GM19099 (cell line): ENCODE results near the gene CDK15.

Experiments used
- POLR2A ChIP-seq: IDR thresholded peaks from 3 replicates; pipeline ENCODE4 v1.6.1; 2011; ENCODE audit warnings: low read depth; ENCODE audit not compliant: insufficient read length; ENCODE audit errors: extremely low read depth

The CDK15 gene

DNA sequence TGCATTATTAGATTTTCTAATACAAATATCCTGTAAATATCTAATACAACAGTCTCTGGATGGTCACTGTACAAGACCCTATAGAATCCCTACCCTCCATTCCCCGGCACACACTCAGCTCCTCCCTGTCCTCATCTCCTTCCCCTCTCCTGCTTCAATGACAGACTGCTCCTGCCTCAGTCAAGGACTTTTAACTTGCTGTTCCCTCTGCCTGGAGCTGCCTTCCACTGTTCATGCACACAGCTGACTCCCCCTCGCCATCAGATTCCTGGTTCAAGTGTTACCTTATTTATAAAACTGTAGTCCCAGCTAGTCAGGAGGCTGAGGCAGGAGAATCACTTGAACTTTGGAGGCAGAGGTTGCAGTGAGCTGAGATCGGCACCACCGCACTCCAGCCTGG lies 3.3 kb downstream of the CDK15 start:
- no peak for TF ChIP-seq POLR2A

DNA sequence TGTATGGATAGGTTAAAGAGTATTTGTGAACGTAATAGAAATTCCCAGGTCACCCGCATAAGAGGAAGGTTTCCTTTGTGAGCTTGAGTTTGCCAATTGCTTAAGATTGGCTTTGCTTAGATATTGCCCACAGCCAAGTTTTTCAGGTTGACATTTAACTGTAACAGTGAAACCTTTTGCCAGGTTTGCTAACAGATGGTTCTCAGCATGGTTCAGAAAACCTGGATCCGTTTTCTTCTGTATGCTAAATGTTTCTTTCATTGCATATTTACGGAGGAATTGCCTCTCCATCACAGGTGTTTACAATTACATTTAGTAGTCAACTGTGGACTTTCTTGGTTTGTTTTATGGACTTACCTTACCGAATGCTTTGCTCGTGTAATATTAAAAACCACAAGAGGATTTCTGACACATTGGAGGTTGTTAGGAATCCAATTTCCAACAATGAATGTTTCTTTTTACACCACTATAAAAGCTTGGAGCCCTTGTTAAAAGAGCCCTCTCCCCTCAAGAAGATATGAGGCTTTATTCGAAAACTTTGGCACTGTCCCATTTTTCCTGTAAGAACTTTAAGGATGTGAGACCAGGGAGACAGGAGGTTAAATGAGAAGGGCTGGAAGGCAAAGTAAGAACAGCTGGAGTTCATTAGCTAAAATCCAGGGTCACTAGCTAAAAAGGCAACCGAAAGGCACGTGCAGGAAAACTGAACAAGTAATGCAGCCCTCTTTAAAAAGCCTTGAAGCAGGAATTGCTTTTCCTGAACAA lies 7.8 kb downstream of the CDK15 start:
- no peak for TF ChIP-seq POLR2A

DNA sequence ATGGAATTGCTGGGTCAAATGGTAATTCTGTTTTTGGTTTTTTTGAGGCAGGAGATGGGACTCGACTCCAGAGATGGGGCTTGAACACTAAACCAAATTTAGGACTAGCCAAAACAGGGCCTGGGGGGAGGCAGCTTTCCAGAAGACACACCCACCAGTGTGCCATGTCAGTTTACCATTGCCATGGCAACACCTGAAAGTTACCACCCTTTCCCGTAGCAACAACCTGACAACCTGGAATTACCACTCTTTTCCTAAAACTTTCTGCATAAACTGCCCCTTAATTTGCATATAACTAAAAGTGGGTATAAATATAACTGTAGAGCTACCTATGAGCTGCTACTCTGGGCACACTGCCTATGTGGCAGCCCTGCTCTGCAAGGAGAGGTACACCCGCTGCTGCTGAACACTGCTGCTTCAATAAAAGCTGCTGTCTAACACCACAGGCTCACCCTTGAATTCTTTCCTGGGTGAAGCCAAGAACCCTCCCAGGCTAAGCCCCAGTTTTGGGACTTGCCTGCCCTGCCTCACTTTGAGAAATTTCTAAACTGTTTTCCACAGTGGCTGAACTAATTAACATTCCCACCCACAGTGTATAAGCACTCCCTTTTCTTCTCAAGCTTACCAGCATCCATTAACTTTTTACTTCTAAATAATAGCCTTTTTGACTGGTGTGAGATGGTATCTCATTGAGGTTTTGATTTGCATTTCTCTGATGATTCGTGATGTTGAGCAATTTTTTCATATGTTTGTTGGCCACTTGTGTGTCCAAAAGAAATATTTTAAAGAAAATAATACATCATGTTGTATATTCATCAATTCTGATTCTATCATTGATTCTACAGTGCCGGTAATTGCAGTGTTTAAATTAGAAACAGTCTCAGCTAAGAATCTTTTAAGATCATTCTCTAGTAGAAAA lies 10.6 kb downstream of the CDK15 start:
- TF ChIP-seq POLR2A: no peak

DNA sequence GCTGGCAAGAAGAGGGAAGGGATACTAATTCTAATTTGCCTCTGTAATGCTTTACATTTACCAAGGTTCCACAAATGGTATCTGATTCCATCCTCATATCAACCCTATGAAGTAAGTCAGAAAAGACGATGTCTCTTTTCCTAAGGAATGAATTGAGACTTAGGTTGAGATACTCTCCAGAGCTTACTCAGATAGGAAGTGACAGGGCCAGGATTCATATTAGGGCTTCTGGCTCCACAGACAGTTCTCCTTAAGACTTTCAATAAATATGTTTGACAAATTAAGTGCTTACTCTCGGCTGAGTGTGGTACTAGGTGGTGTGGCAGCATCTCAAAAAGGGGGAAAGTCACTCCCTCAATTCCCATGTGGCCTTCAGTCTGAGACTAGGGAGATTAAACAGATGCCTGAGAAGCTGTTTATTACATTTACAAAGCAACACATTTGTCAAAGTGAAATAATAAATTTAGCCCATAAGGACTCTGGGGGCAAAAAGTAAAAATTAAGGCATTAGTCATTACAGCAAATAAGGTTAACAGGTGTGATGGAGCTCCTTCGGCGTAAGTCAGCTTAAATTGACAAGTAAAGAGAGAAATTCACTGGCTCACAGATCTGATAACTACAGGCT lies 14.2 kb downstream of the CDK15 start:
- no peak for TF ChIP-seq POLR2A

DNA sequence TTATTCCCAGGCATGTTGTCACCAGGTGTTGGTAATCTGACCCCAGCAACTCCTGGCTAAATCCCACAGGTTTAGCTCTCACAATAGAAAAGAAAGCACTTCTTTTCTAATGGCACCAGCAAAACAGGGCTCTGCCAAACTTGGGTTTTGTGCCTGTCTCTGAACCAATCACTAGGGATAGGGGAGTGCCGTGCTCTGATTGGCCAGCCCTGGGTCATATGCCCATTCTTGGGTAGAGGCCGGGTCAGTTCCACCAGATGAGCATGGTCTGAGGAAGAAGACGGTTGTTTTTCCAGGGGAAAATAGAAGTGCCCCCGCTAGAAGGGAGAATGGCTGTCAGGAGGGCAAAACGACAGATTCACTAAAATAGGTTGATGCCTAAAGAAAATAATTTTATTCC lies 14.7 kb downstream of the CDK15 start:
- TF ChIP-seq POLR2A: no peak

DNA sequence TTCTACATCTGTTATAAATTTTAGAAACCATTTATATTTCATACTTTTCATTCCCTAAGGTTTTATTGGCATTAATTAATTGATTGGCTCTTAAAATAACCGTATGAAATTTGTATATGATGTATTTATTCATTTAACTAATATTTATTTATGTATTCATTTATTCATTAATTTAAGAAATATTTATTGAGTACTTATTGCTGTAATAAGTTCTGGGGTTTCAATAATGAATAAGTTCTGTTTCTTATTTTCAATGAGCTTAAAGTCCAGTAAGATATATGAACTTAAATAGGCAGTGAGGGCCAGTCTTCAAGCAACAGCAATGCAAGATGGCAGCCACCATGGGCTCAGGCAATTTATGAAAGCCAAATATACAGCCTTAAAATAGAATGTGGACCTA lies 17.9 kb downstream of the CDK15 start:
- TF ChIP-seq POLR2A: no peak

DNA sequence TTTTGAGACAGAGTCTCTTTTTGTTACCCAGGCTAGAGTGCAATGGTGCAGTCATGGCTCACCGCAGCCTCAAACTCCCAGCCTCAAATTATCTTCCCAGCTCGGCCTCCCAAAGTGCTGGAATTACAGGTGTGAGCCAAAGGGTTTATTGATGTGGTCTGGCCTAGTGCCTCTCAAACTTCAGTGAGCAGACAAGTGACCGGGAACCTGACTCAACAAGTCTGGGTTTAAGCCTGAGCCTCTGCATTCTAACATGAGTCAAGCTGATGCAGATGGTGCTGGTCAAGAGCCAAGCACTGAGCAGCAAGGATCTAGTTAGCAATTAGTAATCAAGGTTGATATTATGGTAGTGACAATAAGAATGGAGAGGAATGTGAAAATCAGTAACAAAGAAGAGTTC lies 21.3 kb downstream of the CDK15 start:
- no peak for TF ChIP-seq POLR2A

DNA sequence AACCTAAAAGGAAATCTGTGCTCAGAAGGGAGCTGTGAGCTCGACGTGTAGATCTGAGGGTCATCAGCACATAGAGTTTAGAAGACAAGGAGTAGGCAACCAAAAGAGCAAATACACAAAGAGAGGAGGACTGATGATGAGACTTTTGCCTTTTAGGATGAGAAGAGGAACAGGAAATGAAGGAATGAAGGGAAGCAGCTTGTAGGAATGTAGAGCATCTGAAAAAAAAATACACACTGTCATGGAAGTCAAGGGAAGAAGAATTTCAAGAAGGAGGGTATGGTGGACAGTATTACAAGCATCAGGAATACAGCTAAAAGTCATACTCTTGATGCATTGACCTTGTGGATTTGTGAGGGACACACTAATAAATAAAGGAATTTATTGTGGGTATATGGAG lies 21.9 kb downstream of the CDK15 start:
- no peak for TF ChIP-seq POLR2A

DNA sequence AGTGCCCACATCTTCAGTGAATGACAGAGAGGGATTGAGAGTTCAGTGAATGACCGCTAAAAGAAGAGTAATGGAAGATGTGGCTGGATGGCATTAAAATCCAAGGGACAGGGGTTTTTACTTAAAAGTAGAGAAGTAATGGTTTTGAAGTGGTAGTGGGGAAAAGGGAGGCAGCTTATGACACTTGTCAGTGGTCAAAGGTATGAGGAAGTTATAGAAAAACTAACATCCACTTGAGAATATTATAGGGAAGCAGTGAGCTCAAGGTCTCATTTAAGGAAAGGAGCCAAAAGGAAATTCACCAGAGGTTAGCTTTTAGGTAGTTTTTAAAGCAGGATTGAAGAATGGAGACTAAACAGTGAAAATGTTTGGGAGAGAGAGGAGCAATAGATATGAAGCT lies 24.3 kb downstream of the CDK15 start:
- no peak for TF ChIP-seq POLR2A

DNA sequence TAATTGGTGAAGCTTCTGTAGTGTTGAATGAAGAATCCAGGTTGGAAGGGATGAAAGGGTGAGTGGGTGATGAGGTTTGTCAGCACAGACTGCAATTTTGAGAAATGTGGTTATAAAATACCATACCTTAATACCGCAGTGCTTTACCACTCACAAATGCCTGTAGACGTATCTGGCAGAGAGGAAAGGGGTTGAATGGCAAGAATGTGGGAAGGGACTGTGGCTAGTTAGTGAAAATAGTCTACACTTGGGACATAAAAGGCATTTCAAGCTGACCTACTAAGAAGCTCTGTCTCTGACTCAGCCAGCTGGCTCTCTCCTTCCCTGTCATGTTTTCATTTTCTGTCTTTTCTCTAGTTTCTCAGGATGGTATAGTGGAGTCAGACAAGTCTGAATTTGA lies 25.1 kb downstream of the CDK15 start:
- TF ChIP-seq POLR2A: no peak

DNA sequence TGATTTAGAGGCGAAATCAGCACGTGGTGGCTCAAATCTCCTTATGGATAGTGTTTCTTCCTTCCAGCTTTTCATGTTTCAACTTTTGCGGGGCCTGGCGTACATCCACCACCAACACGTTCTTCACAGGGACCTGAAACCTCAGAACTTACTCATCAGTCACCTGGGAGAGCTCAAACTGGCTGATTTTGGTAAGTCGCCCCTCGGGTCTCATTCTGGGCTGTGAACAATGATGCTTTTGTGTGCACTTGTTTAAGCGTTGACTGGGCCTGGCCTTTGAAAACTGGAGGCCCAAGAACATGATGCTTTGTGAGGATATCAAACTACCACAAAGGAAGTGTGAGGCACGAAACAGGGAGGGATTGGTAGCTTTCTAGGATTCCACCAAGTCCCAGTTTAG lies 27.4 kb downstream of the CDK15 start:
- TF ChIP-seq POLR2A: no peak

DNA sequence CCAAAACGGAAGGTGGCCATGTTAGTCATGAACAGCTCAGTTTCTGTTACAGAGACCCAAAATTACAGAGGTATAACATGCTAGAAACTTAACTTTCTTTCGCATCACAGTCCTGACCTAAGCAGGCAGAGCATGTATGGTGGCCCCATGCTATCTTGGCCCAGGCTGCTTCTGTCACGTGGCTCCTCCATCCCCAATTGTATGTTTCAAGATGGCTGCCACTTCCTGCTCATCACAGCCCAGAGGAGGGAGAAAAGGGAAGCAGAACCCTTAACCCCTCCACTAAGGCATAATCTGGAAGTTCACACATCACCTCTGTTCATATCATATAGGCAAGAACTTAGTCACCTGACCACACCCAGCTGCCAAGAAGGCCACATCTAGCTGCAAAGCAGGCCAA lies 28.7 kb downstream of the CDK15 start:
- TF ChIP-seq POLR2A: no peak

DNA sequence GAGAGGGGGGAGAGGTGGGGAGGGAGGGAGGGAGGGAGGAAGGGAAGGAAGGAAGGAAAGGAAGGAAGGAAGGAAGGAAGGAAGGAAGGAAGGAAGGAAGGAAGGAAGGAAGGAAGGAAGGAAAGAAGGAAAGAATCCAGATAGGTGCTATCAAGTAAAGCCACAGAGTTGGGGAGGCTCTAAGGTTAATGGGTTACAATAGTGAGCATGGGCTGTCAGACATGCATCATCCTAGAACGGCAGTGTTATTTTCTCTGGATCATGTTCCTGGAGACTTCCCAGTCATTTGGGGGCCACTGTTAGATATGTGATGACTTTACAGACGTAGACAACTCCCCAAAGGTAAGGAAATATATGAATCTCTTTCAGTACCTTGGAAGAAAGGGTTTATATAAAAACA lies 31.1 kb downstream of the CDK15 start:
- no peak for TF ChIP-seq POLR2A

DNA sequence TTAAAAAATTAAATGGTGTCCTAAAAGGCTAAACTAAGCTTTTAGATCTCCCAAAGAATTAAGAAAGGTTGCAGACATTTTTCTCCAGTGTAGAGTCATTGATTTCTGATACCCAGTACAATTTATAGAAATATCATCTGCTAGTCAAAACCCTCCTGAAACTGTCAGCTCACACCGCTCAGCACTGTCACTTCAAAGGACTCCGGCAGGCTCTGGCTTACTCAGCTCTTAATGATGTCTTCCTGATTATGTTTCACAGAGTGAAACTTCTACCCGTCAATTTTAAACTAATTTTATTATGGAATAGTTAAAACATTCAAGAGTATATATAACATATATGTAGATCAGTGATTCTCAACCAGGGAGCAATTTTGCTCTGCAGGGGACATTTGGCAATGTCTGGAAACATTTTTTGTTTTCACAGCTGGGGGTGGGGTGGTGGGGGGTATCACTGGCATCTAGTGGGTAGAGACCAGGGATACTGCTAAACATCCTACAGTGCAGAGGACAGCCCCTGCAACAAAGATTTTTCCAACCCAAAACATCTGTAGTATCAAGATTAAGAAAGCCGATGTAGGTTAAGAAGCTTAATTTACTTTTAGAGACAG lies 31.6 kb downstream of the CDK15 start:
- no peak for TF ChIP-seq POLR2A

DNA sequence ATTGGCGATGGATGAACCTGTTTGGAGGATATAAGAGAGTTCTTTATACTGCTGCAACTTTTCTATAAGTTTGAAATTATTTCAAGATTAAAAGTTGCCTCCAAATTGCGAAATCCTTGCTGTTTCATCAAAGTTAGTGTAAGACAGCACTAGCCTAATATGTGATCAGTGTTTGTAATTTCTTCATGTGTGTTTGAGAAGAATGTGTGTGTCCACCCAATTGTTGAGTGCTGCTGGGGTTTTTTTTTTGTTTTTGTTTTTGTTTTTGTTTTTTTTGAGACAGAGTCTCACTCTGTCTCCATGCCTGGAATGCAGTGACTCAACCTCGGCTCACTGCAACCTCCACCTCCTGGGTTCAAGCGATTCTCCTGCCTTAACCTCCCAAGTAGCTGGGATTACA lies 33.4 kb downstream of the CDK15 start:
- TF ChIP-seq POLR2A: no peak
